Astrocyte (in vitro differentiated cells and primary cell): ENCODE results near the gene CSGALNACT2.

Experiments
- EZH2 ChIP-seq: IDR thresholded peaks from 2 replicates; pipeline ENCODE4 v1.6.1; 2012; ENCODE audit warnings: mild to moderate bottlenecking, low read length, inconsistent platforms; ENCODE audit not compliant: insufficient read depth
- TF ChIP-seq, protein P1 (sequence below): IDR thresholded peaks from 2 replicates; pipeline ENCODE4 v1.5.1; 2011; ENCODE audit warnings: low read depth, mild to moderate bottlenecking, inconsistent platforms, low read length, moderate library complexity; ENCODE audit not compliant: insufficient read depth

DNA sequence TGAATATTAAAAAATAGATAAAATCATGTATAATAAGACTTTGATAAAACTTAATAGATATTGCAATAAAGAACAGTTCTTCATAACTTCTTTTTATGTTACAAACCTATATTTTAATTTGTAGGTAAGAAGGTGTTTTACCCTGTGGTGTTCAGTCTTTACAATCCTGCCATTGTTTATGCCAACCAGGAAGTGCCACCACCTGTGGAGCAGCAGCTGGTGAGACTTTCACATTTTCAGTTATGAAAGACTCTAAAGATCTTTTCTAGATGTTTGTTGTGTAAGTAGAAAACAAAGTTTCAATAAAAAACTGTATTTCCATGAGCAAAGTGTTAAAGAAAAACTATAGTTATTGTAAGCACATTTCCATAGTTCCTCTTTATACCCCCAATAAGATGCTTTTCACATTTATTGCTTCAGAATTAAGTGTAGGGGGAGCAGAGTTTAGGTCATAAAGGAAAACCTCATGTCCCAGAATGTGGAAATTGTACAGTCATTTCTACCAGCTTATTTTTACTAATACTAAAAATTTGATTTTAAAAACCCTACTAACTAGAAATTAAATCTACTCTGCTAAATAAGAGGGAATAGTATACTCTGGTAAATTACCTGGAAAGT, 28.7 kb downstream of the CSGALNACT2 start:
- TF ChIP-seq, protein P1, sequence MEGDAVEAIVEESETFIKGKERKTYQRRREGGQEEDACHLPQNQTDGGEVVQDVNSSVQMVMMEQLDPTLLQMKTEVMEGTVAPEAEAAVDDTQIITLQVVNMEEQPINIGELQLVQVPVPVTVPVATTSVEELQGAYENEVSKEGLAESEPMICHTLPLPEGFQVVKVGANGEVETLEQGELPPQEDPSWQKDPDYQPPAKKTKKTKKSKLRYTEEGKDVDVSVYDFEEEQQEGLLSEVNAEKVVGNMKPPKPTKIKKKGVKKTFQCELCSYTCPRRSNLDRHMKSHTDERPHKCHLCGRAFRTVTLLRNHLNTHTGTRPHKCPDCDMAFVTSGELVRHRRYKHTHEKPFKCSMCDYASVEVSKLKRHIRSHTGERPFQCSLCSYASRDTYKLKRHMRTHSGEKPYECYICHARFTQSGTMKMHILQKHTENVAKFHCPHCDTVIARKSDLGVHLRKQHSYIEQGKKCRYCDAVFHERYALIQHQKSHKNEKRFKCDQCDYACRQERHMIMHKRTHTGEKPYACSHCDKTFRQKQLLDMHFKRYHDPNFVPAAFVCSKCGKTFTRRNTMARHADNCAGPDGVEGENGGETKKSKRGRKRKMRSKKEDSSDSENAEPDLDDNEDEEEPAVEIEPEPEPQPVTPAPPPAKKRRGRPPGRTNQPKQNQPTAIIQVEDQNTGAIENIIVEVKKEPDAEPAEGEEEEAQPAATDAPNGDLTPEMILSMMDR: no peak
- TF ChIP-seq EZH2: no peak
